PC-9 (cell line): ENCODE data around the gene FAM149A. TPM values are rescaled to one million over a fixed set of nuclear protein-coding genes. Genes with fewer than 3 reads are reported as not detected.

Experiments used
- BruUV-seq: library from RNA; stranded (reverse); fragments of 400-500 nt; replicated peaks from 2 replicates; lab custom pipeline; 2021; lab: Mats Ljungman, UMichigan
- CTCF ChIA-PET: fragments of 300-600 bp; sonication (Branson Sonifier 250); formaldehyde crosslinking; loops from one replicate; lab custom pipeline; 2022; ENCODE audit warnings: antibody characterized with exemption; lab: Charles Lee
- POLR2A ChIA-PET: fragments of 300-600 bp; sonication (Branson Sonifier 250); formaldehyde crosslinking; loops from one replicate; lab custom pipeline; 2022; ENCODE audit warnings: antibody characterized with exemption; ENCODE audit not compliant: unreplicated experiment; lab: Charles Lee
- DNase-seq, 2 experiments: peaks; one replicate each; pipeline versions ENCODE4 v3.0.0 to v3.0.0-alpha.2; 2015 to 2022; ENCODE audit warnings: mixed read lengths in 1 of 2
- H2AFZ ChIP-seq: fragments of 200-600 bp; sonication (generic); 2 replicates; pipeline ENCODE4 v1.8.1; 2017; ENCODE audit warnings: antibody characterized with exemption
- H3F3A ChIP-seq: fragments of 200-600 bp; sonication (generic); 2 replicates; pipeline ENCODE4 v1.8.1; 2017; ENCODE audit warnings: antibody characterized with exemption, mild to moderate bottlenecking, low read depth; ENCODE audit not compliant: insufficient read depth
- H3K27ac ChIP-seq: fragments of 200-600 bp; sonication (generic); 2 replicates; pipeline ENCODE4 v1.6.1; 2016; ENCODE audit warnings: mixed run types
- H3K27me3 ChIP-seq: fragments of 200-600 bp; sonication (generic); 2 replicates; pipeline ENCODE4 v1.6.1; 2016; ENCODE audit warnings: low read depth, mixed run types; ENCODE audit not compliant: insufficient read depth
- H3K36me3 ChIP-seq: fragments of 200-600 bp; sonication (generic); 2 replicates; pipeline ENCODE4 v1.6.1; 2016; ENCODE audit warnings: low read depth, mixed run types
- H3K4me1 ChIP-seq: fragments of 200-600 bp; sonication (generic); replicated peaks from 2 replicates; pipeline ENCODE4 v1.6.1; 2016; ENCODE audit warnings: mixed run types; ENCODE audit not compliant: insufficient read depth
- H3K4me2 ChIP-seq: fragments of 200-600 bp; sonication (generic); 2 replicates; pipeline ENCODE4 v1.6.1; 2017; ENCODE audit warnings: mixed run types
- H3K4me3 ChIP-seq: fragments of 200-600 bp; sonication (generic); 2 replicates; pipeline ENCODE4 v1.6.1; 2016; ENCODE audit warnings: mixed run types
- H3K79me2 ChIP-seq: fragments of 200-600 bp; sonication (generic); 2 replicates; pipeline ENCODE4 v1.6.1; 2017; ENCODE audit warnings: low read depth, mixed run types
- H3K9me2 ChIP-seq: fragments of 200-600 bp; sonication (generic); 2 replicates; pipeline ENCODE4 v1.8.1; 2017; ENCODE audit warnings: mild to moderate bottlenecking; ENCODE audit not compliant: insufficient read depth
- H3K9me3 ChIP-seq: fragments of 200-600 bp; sonication (generic); 2 replicates; pipeline ENCODE4 v1.8.1; 2016; ENCODE audit warnings: low read depth; ENCODE audit not compliant: insufficient read depth
- H4K20me1 ChIP-seq: fragments of 200-600 bp; sonication (generic); 2 replicates; pipeline ENCODE4 v1.8.1; 2017; ENCODE audit not compliant: insufficient read depth
- CTCF ChIP-seq: fragments of 200-600 bp; sonication (generic); conservative IDR thresholded peaks from 2 replicates; pipeline ENCODE4 v1.6.1; 2017; ENCODE audit warnings: mixed run types, antibody characterized with exemption, mild to moderate bottlenecking, moderate library complexity
- EZH2 ChIP-seq: fragments of 200-600 bp; sonication (generic); IDR thresholded peaks from 2 replicates; pipeline ENCODE4 v1.8.0; 2017; ENCODE audit warnings: antibody characterized with exemption, low read depth
- intact Hi-C: fragments of 100-400 bp; cut with micrococcal nuclease; formaldehyde crosslinking; loops from one replicate; pipeline ENCODE4 v1.10.0; 2022; ENCODE audit not compliant: unreplicated experiment
- total RNA-seq: library from RNA; stranded (reverse); gene quantifications from 2 replicates; pipeline ENCODE4 v1.2.3, GENCODE V29; 2021

The FAM149A gene
- total RNA-seq, 1 experiment from 2014 or later, result 0.26 TPM

- Histone ChIP-seq H4K20me1 (no peaks in the 10 kb centered on the region), H3K27ac (no peak overlapping the region), H3K27me3 (no peaks in the 10 kb centered on the region), H3F3A (peaks cover 5% of the 10 kb centered on the region; the same call in 1 of the 2 replicates), H2AFZ (no peak overlapping the region), H3K4me3 (no peak overlapping the region), H3K9me2 (no peaks in the 10 kb centered on the region), H3K4me1 (no peaks in the 10 kb centered on the region), H3K4me2 (no peak overlapping the region), H3K79me2 (no peaks in the 10 kb centered on the region), H3K9me3 (no peaks in the 10 kb centered on the region), H3K36me3 (no peaks in the 10 kb centered on the region)
- ChIA-PET POLR2A (no interaction called here), CTCF (no interaction called here)
- DNase-seq, result no peak
- no TSS peak for BruUV-seq
- intact Hi-C loops, result no loop called here
- no peak for TF ChIP-seq EZH2
- no peak for TF ChIP-seq CTCF
These were observed 98.1 kb downstream of the FAM149A start for GRCh38 chr4:186202490-186203140.

- POLR2A ChIA-PET, result no interaction called here
- no peaks in the 10 kb centered on the region for H3K9me3 ChIP-seq
- BruUV-seq, result no TSS peak
- H3F3A ChIP-seq, result peaks cover 5% of the 10 kb centered on the region; the same call in 1 of the 2 replicates
- CTCF ChIA-PET, result no interaction called here
- H2AFZ ChIP-seq, result no peak overlapping the region
- DNase-seq, result no peak
- no peaks in the 10 kb centered on the region for H3K27me3 ChIP-seq
- no peaks in the 10 kb centered on the region for H3K9me2 ChIP-seq
- no peaks in the 10 kb centered on the region for H3K79me2 ChIP-seq
- no peaks in the 10 kb centered on the region for H3K36me3 ChIP-seq
- intact Hi-C loops, result no loop called here
- no peaks in the 10 kb centered on the region for H4K20me1 ChIP-seq
- H3K4me2 ChIP-seq, result no peak overlapping the region
- H3K4me3 ChIP-seq, result no peak overlapping the region
- H3K4me1 ChIP-seq, result no peaks in the 10 kb centered on the region
- TF ChIP-seq CTCF (no peak), EZH2 (no peak)
- H3K27ac ChIP-seq, result no peak overlapping the region
These were observed 98.9 kb downstream of the FAM149A start for GRCh38 chr4:186203406-186203805.

- Histone ChIP-seq H3K9me3 (no peaks in the 10 kb centered on the region), H4K20me1 (no peaks in the 10 kb centered on the region), H3K4me2 (no peak overlapping the region), H3K4me1 (no peaks in the 10 kb centered on the region), H2AFZ (no peak overlapping the region), H3K27ac (no peak overlapping the region), H3K36me3 (no peaks in the 10 kb centered on the region), H3F3A (peaks cover 5% of the 10 kb centered on the region; the same call in 1 of the 2 replicates), H3K9me2 (no peaks in the 10 kb centered on the region), H3K79me2 (no peaks in the 10 kb centered on the region), H3K4me3 (no peak overlapping the region), H3K27me3 (no peaks in the 10 kb centered on the region)
- ChIA-PET CTCF (no interaction called here), POLR2A (no interaction called here)
- no TSS peak for BruUV-seq
- intact Hi-C loops, result no loop called here
- DNase-seq, result no peak
- TF ChIP-seq EZH2 (no peak), CTCF (no peak)
These were observed 99.6 kb downstream of the FAM149A start for GRCh38 chr4:186204103-186204559.
